ENCODE results near the gene FBXL16.

DNA sequence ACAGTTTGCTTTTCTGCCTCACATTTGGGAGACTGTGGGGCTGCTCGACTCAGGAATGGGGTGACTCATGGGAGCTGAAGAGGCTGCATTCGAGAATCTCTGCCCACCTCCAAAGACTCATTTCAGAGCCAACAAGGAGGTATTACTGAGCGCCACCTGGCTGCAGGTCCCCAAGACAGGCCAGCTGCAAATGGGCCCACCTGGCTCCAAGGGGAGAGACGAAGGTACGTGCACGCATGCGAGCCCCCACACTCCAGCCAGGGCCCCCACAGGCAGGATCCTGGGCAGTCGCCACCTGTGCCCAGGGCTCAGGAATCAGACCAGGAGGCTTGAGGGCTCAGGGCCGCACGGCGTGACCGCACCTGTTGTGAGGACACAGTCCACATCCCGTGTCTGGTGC, 27.3 kb upstream of the FBXL16 start:
- TF ChIP-seq, protein P1, sequence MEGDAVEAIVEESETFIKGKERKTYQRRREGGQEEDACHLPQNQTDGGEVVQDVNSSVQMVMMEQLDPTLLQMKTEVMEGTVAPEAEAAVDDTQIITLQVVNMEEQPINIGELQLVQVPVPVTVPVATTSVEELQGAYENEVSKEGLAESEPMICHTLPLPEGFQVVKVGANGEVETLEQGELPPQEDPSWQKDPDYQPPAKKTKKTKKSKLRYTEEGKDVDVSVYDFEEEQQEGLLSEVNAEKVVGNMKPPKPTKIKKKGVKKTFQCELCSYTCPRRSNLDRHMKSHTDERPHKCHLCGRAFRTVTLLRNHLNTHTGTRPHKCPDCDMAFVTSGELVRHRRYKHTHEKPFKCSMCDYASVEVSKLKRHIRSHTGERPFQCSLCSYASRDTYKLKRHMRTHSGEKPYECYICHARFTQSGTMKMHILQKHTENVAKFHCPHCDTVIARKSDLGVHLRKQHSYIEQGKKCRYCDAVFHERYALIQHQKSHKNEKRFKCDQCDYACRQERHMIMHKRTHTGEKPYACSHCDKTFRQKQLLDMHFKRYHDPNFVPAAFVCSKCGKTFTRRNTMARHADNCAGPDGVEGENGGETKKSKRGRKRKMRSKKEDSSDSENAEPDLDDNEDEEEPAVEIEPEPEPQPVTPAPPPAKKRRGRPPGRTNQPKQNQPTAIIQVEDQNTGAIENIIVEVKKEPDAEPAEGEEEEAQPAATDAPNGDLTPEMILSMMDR (IDR thresholded peaks at IDR 0.05): no peak
- TF ChIP-seq EP300 (IDR thresholded peaks at IDR 0.05; ENCODE audit: borderline replicate concordance in 1 of 2, low read depth in 1 of 2, low read length in 1 of 2): no peak
- no peak for TF ChIP-seq GABPA (IDR thresholded peaks at IDR 0.05; ENCODE audit: low read depth)
- no peak for TF ChIP-seq TCF12 (IDR thresholded peaks at IDR 0.05)
- no peak for TF ChIP-seq MXI1 (IDR thresholded peaks at IDR 0.05; ENCODE audit: low read depth, low read length)
- TF ChIP-seq, protein P2, sequence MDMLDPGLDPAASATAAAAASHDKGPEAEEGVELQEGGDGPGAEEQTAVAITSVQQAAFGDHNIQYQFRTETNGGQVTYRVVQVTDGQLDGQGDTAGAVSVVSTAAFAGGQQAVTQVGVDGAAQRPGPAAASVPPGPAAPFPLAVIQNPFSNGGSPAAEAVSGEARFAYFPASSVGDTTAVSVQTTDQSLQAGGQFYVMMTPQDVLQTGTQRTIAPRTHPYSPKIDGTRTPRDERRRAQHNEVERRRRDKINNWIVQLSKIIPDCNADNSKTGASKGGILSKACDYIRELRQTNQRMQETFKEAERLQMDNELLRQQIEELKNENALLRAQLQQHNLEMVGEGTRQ (IDR thresholded peaks at IDR 0.05; ENCODE audit: borderline replicate concordance, low read depth, low read length): no peak
- TF ChIP-seq POLR2AphosphoS5 (IDR thresholded peaks at IDR 0.05; ENCODE audit: low read depth, low read length): no peak
- TF ChIP-seq SMC3 (IDR thresholded peaks at IDR 0.05; ENCODE audit: low read depth, low read length): no peak
- TF ChIP-seq, protein P3, sequence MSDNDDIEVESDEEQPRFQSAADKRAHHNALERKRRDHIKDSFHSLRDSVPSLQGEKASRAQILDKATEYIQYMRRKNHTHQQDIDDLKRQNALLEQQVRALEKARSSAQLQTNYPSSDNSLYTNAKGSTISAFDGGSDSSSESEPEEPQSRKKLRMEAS (IDR thresholded peaks at IDR 0.05; ENCODE audit: low read depth): no peak
- no peak for TF ChIP-seq ELF1 (IDR thresholded peaks at IDR 0.05)
- TF ChIP-seq FOSL2 (IDR thresholded peaks at IDR 0.05; ENCODE audit: borderline replicate concordance, low read depth): no peak
- TF ChIP-seq RAD21 (IDR thresholded peaks at IDR 0.05; ENCODE audit: low read length): no peak
- TF ChIP-seq, protein P4, sequence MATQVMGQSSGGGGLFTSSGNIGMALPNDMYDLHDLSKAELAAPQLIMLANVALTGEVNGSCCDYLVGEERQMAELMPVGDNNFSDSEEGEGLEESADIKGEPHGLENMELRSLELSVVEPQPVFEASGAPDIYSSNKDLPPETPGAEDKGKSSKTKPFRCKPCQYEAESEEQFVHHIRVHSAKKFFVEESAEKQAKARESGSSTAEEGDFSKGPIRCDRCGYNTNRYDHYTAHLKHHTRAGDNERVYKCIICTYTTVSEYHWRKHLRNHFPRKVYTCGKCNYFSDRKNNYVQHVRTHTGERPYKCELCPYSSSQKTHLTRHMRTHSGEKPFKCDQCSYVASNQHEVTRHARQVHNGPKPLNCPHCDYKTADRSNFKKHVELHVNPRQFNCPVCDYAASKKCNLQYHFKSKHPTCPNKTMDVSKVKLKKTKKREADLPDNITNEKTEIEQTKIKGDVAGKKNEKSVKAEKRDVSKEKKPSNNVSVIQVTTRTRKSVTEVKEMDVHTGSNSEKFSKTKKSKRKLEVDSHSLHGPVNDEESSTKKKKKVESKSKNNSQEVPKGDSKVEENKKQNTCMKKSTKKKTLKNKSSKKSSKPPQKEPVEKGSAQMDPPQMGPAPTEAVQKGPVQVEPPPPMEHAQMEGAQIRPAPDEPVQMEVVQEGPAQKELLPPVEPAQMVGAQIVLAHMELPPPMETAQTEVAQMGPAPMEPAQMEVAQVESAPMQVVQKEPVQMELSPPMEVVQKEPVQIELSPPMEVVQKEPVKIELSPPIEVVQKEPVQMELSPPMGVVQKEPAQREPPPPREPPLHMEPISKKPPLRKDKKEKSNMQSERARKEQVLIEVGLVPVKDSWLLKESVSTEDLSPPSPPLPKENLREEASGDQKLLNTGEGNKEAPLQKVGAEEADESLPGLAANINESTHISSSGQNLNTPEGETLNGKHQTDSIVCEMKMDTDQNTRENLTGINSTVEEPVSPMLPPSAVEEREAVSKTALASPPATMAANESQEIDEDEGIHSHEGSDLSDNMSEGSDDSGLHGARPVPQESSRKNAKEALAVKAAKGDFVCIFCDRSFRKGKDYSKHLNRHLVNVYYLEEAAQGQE (IDR thresholded peaks at IDR 0.05; ENCODE audit: low read depth, low read length): no peak
